ENCODE data around the gene ACOX1. TPM values are rescaled to one million over a fixed set of nuclear protein-coding genes. Genes with fewer than 3 reads are reported as not detected.
A peak's percentile ranks its signal among the peaks of the same experiment; 100 is the strongest.

Gene ACOX1
- total RNA-seq, 1 experiment from 2014 or later, result 39.5 TPM

DNA sequence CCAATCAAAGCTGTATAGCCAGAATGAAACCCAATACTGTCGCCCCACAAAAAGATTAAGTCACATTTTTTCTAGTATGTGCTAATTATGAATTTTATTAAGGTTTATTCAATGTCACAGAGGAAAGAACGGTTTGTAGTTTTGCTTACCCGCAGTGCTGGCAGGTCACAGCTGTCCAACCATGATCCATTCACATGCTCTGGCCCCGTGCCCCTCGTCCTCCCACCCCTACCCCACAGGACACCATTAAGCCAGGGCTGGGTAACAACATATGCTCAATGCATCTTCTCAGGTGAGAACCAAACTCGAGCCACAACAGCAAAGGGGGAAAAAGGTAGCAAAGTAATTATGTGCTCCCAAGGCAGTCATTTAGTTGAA lies 37.5 kb downstream of the ACOX1 start:
- ChIA-PET POLR2A (ENCODE audit: low non-redundant PET) (no interaction called here), CTCF (interaction anchor here (0.6 to 0.9 kb wide), 3 partner anchors 9 to 98 kb away, joined by 3 read pairs; no protein-coding TSS in a partner anchor)
- Histone ChIP-seq H3K9me3 (ENCODE audit: low read depth, low read length, poor library complexity, severe bottlenecking) (no peaks in the 10 kb centered on the region), H3K36me3 (ENCODE audit: insufficient read depth, low read length, poor library complexity, severe bottlenecking) (peaks cover 6% of the 10 kb centered on the region), H3K27me3 (replicated peaks; ENCODE audit: insufficient read depth, low read depth, low read length, poor library complexity) (no peaks in the 10 kb centered on the region), H3K4me3 (ENCODE audit: low read depth, low read length, poor library complexity, severe bottlenecking) (peak overlapping the region; percentile 90), H3K27ac (ENCODE audit: low read depth, low read length, poor library complexity, severe bottlenecking) (peak overlapping the region; percentile 91), H3K4me1 (ENCODE audit: insufficient read depth, low read length, poor library complexity, severe bottlenecking) (peaks cover 11% of the 10 kb centered on the region)
- intact Hi-C loops (cut with micrococcal nuclease; ENCODE audit: unreplicated experiment), result no loop called here
- DNase-seq (ENCODE audit: low spot score), result no peak
- no peak for TF ChIP-seq EZH2 (IDR thresholded peaks at IDR 0.05; ENCODE audit: borderline replicate concordance, low read depth, low read length, poor library complexity, severe bottlenecking)
- TF ChIP-seq, protein P1, sequence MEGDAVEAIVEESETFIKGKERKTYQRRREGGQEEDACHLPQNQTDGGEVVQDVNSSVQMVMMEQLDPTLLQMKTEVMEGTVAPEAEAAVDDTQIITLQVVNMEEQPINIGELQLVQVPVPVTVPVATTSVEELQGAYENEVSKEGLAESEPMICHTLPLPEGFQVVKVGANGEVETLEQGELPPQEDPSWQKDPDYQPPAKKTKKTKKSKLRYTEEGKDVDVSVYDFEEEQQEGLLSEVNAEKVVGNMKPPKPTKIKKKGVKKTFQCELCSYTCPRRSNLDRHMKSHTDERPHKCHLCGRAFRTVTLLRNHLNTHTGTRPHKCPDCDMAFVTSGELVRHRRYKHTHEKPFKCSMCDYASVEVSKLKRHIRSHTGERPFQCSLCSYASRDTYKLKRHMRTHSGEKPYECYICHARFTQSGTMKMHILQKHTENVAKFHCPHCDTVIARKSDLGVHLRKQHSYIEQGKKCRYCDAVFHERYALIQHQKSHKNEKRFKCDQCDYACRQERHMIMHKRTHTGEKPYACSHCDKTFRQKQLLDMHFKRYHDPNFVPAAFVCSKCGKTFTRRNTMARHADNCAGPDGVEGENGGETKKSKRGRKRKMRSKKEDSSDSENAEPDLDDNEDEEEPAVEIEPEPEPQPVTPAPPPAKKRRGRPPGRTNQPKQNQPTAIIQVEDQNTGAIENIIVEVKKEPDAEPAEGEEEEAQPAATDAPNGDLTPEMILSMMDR (conservative IDR thresholded peaks at IDR 0.05; ENCODE audit: low read depth, low read length), result no peak
- no TSS peak for BruUV-seq (replicated peaks)

- intact Hi-C loops (cut with micrococcal nuclease; ENCODE audit: unreplicated experiment), result no loop called here
- Histone ChIP-seq H3K4me1 (ENCODE audit: insufficient read depth, low read length, poor library complexity, severe bottlenecking) (peaks cover 11% of the 10 kb centered on the region), H3K27ac (ENCODE audit: low read depth, low read length, poor library complexity, severe bottlenecking) (peak within 1 kb of the TSS; percentile 91), H3K9me3 (ENCODE audit: low read depth, low read length, poor library complexity, severe bottlenecking) (no peaks in the 10 kb centered on the region), H3K27me3 (replicated peaks; ENCODE audit: insufficient read depth, low read depth, low read length, poor library complexity) (no peaks in the 10 kb centered on the region), H3K36me3 (ENCODE audit: insufficient read depth, low read length, poor library complexity, severe bottlenecking) (peaks cover under 1% of the 10 kb centered on the region), H3K4me3 (ENCODE audit: low read depth, low read length, poor library complexity, severe bottlenecking) (peak within 1 kb of the TSS; percentile 90)
- TF ChIP-seq, protein P1 (conservative IDR thresholded peaks at IDR 0.05; ENCODE audit: low read depth, low read length), result no peak
- no peak for TF ChIP-seq EZH2 (IDR thresholded peaks at IDR 0.05; ENCODE audit: borderline replicate concordance, low read depth, low read length, poor library complexity, severe bottlenecking)
- POLR2A ChIA-PET (ENCODE audit: low non-redundant PET), result no interaction called here
- CTCF ChIA-PET, result interaction anchor here (0.6 to 0.9 kb wide), 3 partner anchors 10 to 97 kb away, joined by 3 read pairs; no protein-coding TSS in a partner anchor
- peak; percentile 98 for DNase-seq (ENCODE audit: low spot score)
- BruUV-seq (replicated peaks), result no TSS peak
Measured at GRCh38 chr17:75940727-75941441, 38.1 kb downstream of the ACOX1 start, which contains the start of gene FBF1. FBF1 (minus strand) TSS chr17:75941042; CDS start chr17:75938149, 2,893 bp downstream.

DNA sequence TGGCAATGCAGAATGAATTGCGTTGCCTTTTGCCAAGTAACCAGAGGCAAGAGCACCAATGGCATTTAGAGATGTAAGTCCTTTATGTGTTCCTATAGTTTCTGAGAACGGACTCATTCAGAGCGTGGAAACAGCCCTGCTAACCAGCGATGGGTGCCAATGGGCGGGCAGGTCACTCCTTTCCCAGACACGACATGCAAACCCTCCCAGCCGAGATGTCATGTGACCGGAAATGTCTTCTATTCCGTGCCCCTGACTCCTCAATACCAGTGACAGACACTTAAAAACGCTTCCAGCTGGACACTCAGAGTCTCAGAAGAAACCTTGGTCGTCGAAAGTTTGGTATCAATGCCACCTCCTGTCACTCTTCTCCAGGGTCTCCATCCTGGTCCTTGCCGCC lies 41.3 kb downstream of the ACOX1 start:
- H3K4me1 ChIP-seq (ENCODE audit: insufficient read depth, low read length, poor library complexity, severe bottlenecking), result peaks cover 6% of the 10 kb centered on the region
- intact Hi-C loops (cut with micrococcal nuclease; ENCODE audit: unreplicated experiment), result no loop called here
- H3K36me3 ChIP-seq (ENCODE audit: insufficient read depth, low read length, poor library complexity, severe bottlenecking), result no peaks in the 10 kb centered on the region
- no peak for DNase-seq (ENCODE audit: low spot score)
- no peak overlapping the region for H3K27ac ChIP-seq (ENCODE audit: low read depth, low read length, poor library complexity, severe bottlenecking)
- ChIA-PET POLR2A (ENCODE audit: low non-redundant PET) (no interaction called here), CTCF (no interaction called here)
- H3K4me3 ChIP-seq (ENCODE audit: low read depth, low read length, poor library complexity, severe bottlenecking), result no peak overlapping the region
- no TSS peak for BruUV-seq (replicated peaks)
- TF ChIP-seq EZH2 (IDR thresholded peaks at IDR 0.05; ENCODE audit: borderline replicate concordance, low read depth, low read length, poor library complexity, severe bottlenecking), result no peak
- TF ChIP-seq, protein P1 (conservative IDR thresholded peaks at IDR 0.05; ENCODE audit: low read depth, low read length), result no peak
- no peaks in the 10 kb centered on the region for H3K9me3 ChIP-seq (ENCODE audit: low read depth, low read length, poor library complexity, severe bottlenecking)
- H3K27me3 ChIP-seq (replicated peaks; ENCODE audit: insufficient read depth, low read depth, low read length, poor library complexity), result no peaks in the 10 kb centered on the region
